ENCODE measurements around the gene CMC2.

Gene CMC2

GRCh38 chr16:81006813-81007695 is at the start of gene CMC2, which contains the start of gene CENPN:
CMC2 (minus strand) TSS chr16:81006885; CDS start chr16:80997394, 9,491 bp downstream.
CENPN (plus strand) TSS chr16:81007214; CDS start chr16:81011940, 4,726 bp downstream.
- peak within 1 kb of the TSS; percentile 80 for H3K4me3 ChIP-seq (ENCODE audit: low read length)
- no peak for TF ChIP-seq ZNF274 (IDR thresholded peaks at IDR 0.05; ENCODE audit: low read depth, low read length)

GRCh38 chr16:81053761-81054160 is 47.1 kb upstream of the CMC2 start:
- no peak overlapping the region for H3K4me3 ChIP-seq (ENCODE audit: low read length)
- TF ChIP-seq ZNF274 (IDR thresholded peaks at IDR 0.05; ENCODE audit: low read depth, low read length): no peak

GRCh38 chr16:81042821-81043220 is 36.1 kb upstream of the CMC2 start:
- no peak for TF ChIP-seq ZNF274 (IDR thresholded peaks at IDR 0.05; ENCODE audit: low read depth, low read length)
- no peak overlapping the region for H3K4me3 ChIP-seq (ENCODE audit: low read length)

DNA sequence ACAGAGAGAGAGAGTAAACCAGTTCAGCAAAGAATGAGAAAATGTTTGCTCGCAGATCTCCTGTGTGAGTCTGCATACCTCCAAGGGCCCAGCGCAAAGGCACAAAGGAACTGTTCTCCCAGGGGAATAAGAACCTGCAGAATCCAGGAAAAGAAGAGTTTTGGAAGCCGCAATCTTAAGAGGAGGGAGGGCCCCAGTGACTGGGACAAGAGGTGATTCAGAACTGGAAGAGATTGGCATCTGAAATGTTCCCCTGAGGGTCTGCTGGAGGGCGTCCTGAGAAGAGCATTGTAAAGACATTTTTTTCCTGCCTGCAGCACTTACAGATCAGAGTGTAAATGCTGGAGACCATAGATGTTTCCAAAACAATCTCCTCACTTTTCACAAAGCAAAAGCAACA is 35.0 kb upstream of the CMC2 start:
- TF ChIP-seq ZNF274 (IDR thresholded peaks at IDR 0.05; ENCODE audit: low read depth, low read length): no peak

GRCh38 chr16:81040842-81041241 is 34.2 kb upstream of the CMC2 start:
- TF ChIP-seq ZNF274 (IDR thresholded peaks at IDR 0.05; ENCODE audit: low read depth, low read length): no peak
- no peak overlapping the region for H3K4me3 ChIP-seq (ENCODE audit: low read length)

More for the DNA sequence above, 35.0 kb upstream of the CMC2 start:
- H3K4me3 ChIP-seq (ENCODE audit: low read length): no peak overlapping the region

- H3K4me3 ChIP-seq (ENCODE audit: low read length): no peak overlapping the region
- TF ChIP-seq ZNF274 (IDR thresholded peaks at IDR 0.05; ENCODE audit: low read depth, low read length): no peak
These were observed 33.4 kb upstream of the CMC2 start for GRCh38 chr16:81040131-81040530.

- H3K4me3 ChIP-seq (ENCODE audit: low read length): peak overlapping the region; percentile 99
- no peak for TF ChIP-seq ZNF274 (IDR thresholded peaks at IDR 0.05; ENCODE audit: low read depth, low read length)
These were observed 30.2 kb upstream of the CMC2 start for GRCh38 chr16:81036751-81037350.

DNA sequence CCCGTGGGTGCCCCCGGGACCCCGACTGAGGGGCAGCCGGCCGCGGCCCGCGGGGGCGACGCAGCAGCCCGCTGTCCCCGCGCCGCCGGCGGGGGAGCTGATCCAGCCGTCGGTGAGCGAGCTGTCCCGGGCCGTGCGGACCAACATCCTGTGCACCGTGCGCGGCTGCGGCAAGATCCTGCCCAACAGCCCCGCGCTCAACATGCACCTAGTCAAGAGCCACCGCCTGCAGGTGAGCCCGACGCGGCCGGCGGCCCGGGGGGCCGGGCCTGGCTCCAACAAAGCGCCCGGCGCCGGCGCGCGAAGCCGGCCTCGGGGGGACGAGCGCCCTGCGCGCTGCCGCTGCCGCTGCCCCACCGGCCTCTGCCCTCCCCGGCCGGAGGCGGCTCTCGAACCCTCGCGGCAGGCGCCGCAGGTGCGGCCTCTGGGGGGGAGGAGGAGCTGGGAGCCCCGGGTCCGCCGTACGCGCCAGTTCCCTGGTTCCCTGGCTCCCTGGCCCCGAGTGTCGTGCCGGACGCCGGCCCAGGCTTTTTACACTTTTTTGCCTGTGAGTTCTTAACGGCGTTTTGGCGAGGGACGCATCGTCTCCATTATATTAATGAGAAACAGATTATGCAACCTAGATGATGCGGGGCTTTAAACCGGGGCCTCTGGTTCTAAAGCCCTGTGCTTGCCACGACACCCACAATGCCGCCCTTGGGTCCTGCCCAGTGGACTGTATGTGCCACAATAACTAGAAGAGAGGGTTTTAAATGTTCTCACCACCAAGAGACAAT is 29.5 kb upstream of the CMC2 start:
- no peak for TF ChIP-seq ZNF274 (IDR thresholded peaks at IDR 0.05; ENCODE audit: low read depth, low read length)
- peak overlapping the region; percentile 99 for H3K4me3 ChIP-seq (ENCODE audit: low read length)

DNA sequence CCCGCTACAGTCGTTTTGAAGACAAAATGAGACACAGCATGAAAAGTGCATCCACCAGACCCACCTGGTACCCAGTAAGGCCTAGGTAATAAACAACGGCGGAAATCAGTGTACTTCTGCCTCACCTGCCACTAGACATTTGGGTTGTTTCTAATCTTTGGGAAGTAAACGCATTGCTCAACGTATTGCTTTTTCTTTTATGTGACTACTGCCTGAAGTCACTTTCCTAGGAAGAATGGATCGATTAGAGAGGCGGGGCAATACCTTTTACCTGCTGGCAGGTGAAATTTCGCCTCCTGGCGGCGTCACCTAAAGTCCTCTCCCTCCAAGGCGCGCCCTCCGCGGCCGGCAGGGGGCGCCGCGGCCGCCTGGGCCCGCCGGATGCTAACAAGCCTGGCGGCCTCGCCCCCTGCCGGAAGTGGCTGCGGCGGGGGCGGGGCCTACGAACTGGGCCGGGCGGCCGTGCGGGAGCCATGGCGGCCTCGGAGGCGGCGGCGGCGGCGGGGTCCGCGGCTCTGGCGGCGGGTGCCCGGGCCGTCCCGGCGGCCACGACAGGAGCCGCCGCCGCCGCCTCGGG is 28.8 kb upstream of the CMC2 start, which contains the start of gene ATMIN:
Gene ATMIN, plus strand, starts transcription at position 445 of the 577 bp plus-strand sequence. Its CDS starts 29 bp downstream, at position 474.
- TF ChIP-seq ZNF274 (IDR thresholded peaks at IDR 0.05; ENCODE audit: low read depth, low read length): no peak
- H3K4me3 ChIP-seq (ENCODE audit: low read length): peak within 1 kb of the TSS; percentile 99

DNA sequence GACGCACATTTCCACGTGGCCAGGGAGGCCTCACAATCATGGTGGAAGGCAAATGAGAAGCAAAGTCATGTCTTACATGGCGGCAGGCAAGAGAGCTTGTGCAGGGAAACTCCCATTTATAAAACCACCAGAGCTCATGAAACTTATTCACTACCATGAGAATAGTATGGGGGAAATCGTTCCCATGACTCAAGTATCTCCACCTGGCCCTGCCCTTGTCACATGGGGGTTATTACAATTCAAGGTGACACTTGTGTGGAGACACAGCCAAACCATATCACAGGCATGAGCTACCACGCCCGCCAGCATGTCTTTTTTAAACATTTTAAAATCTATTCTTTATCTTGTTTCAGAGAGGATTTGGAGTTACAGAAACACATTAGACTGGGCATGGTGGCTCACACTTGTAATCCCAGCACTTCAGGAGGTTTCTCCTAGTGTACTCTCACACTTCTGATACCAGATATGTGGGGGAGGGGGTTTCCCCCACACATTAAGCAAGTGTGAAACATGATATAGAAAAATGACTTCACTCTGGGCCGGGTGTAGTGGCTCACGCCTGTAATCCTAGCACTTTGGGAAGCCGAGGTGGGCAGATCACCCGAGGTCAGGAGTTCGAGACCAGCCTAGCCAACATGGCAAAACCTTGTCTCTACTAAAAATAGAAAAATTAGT is 23.4 kb upstream of the CMC2 start:
- no peak overlapping the region for H3K4me3 ChIP-seq (ENCODE audit: low read length)
- TF ChIP-seq ZNF274 (IDR thresholded peaks at IDR 0.05; ENCODE audit: low read depth, low read length): no peak

- no peak for TF ChIP-seq ZNF274 (IDR thresholded peaks at IDR 0.05; ENCODE audit: low read depth, low read length)
- H3K4me3 ChIP-seq (ENCODE audit: low read length): no peak overlapping the region
These were observed 19.7 kb upstream of the CMC2 start for GRCh38 chr16:81026429-81026828.

- no peak overlapping the region for H3K4me3 ChIP-seq (ENCODE audit: low read length)
- no peak for TF ChIP-seq ZNF274 (IDR thresholded peaks at IDR 0.05; ENCODE audit: low read depth, low read length)
These were observed 11.8 kb upstream of the CMC2 start for GRCh38 chr16:81018496-81018895.

GRCh38 chr16:81014672-81015071 is 8.0 kb upstream of the CMC2 start:
- no peak for TF ChIP-seq ZNF274 (IDR thresholded peaks at IDR 0.05; ENCODE audit: low read depth, low read length)
- no peak overlapping the region for H3K4me3 ChIP-seq (ENCODE audit: low read length)
